ENCODE measurements around the gene ASTN1. TPM values are rescaled to one million over a fixed set of nuclear protein-coding genes. Genes with fewer than 3 reads are reported as not detected.

Gene ASTN1
- total RNA-seq, 1 donor = not detected

- Histone ChIP-seq H3K4me3 (ENCODE audit: low read length) (no peak overlapping the region), H3K27me3 (ENCODE audit: insufficient read depth, low read length) (no peaks in the 10 kb centered on the region), H3K9me3 (ENCODE audit: low read depth, low read length) (no peaks in the 10 kb centered on the region), H3K4me1 (ENCODE audit: insufficient read depth, low read length) (no peaks in the 10 kb centered on the region)
Observed at GRCh38 chr1:177048314-177049069, 116.0 kb downstream of the ASTN1 start.

GRCh38 chr1:177045151-177045550, 119.4 kb downstream of the ASTN1 start:
- no peaks in the 10 kb centered on the region for H3K27me3 ChIP-seq (ENCODE audit: insufficient read depth, low read length)
- H3K4me3 ChIP-seq (ENCODE audit: low read length) = no peak overlapping the region
- H3K4me1 ChIP-seq (ENCODE audit: insufficient read depth, low read length) = no peaks in the 10 kb centered on the region
- H3K9me3 ChIP-seq (ENCODE audit: low read depth, low read length) = no peaks in the 10 kb centered on the region

DNA sequence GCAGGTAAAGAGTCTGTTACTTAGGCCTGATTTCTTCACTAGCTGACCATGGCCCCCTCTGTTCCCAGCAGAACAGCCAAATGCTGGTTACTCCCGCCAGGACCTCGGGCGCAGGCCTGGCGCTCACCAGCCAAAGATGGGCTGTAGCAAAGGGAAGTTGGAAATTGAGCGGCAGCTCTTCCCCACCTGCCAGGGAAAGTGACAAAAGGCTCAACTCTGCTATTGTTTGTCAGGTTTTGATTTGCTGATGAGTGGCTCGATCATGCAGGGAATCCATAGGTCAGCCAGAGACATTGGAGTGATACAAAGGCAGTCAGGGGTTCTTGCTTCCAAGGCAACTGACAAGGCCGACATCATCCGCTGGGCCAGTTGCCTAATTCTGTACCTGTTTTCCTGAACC, 120.1 kb downstream of the ASTN1 start:
- H3K4me1 ChIP-seq (ENCODE audit: insufficient read depth, low read length) = no peaks in the 10 kb centered on the region
- no peaks in the 10 kb centered on the region for H3K27me3 ChIP-seq (ENCODE audit: insufficient read depth, low read length)

DNA sequence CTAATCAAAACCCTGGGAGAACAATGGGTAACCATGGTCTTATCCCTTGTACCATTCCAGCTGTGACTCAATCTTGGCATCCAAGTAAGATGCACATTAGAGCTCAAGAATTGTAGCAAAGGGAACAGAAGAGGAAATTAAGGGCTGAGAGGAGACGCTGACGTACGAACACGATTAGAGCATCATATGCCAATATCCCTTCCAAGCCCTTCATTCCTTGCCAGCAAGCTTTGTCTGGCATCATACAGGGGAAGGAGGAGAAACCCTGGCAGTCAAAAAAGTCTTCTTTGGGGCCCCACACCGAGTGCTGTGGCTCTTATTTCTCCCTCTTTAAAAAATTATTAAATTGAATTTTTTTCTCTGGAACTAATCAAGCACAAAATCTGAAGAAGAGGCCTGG, 120.9 kb downstream of the ASTN1 start:
- no peak overlapping the region for H3K4me3 ChIP-seq (ENCODE audit: low read length)
- H3K4me1 ChIP-seq (ENCODE audit: insufficient read depth, low read length) = no peaks in the 10 kb centered on the region
- H3K9me3 ChIP-seq (ENCODE audit: low read depth, low read length) = no peaks in the 10 kb centered on the region
- H3K27me3 ChIP-seq (ENCODE audit: insufficient read depth, low read length) = no peaks in the 10 kb centered on the region

More for the DNA sequence above, 120.1 kb downstream of the ASTN1 start:
- Histone ChIP-seq H3K9me3 (ENCODE audit: low read depth, low read length) (no peaks in the 10 kb centered on the region), H3K4me3 (ENCODE audit: low read length) (no peak overlapping the region)

DNA sequence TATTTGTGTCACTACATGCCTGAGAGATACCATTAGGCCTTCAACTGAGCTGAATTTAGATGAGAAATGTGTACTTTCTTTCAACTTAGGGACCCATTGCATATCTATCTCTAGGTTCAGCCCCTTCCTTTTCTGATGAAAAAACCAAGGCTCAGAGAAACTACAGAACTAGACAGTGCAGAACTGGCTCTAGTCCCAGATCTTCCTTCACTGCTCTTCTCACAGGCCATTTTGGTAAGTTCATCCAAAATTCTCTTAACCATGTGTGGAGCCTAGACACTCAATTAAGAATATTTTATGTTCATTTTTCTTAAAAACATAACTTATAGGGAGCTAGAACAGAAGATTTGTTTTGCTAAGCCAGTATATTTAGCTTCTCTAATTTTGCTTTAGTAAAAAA, 128.9 kb downstream of the ASTN1 start:
- H3K27me3 ChIP-seq (ENCODE audit: insufficient read depth, low read length) = no peaks in the 10 kb centered on the region
- H3K9me3 ChIP-seq (ENCODE audit: low read depth, low read length) = no peaks in the 10 kb centered on the region
- H3K4me3 ChIP-seq (ENCODE audit: low read length) = no peak overlapping the region
- no peaks in the 10 kb centered on the region for H3K4me1 ChIP-seq (ENCODE audit: insufficient read depth, low read length)

DNA sequence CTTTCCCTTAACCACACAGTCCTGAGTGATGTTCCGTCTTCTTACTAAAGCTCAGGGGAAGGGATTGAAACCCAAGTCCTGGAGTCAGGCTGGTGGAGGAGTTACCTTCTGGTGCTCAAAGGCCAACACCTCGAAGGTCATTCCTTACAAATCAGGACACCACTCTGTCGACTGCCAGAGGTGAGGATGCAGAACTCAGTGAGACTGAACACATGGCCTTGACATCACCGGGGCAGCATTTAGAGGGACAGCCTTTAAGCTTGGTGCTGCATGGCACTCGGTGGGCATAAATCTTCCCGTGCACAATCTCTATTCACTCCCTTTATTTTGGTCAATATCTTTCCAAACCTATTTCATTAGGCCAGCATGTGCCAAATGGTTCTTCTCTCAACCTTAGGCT, 130.9 kb downstream of the ASTN1 start:
- Histone ChIP-seq H3K9me3 (ENCODE audit: low read depth, low read length) (no peaks in the 10 kb centered on the region), H3K27me3 (ENCODE audit: insufficient read depth, low read length) (no peaks in the 10 kb centered on the region), H3K4me1 (ENCODE audit: insufficient read depth, low read length) (no peaks in the 10 kb centered on the region), H3K4me3 (ENCODE audit: low read length) (no peak overlapping the region)

- H3K27me3 ChIP-seq (ENCODE audit: insufficient read depth, low read length) = no peaks in the 10 kb centered on the region
- H3K4me3 ChIP-seq (ENCODE audit: low read length) = no peak overlapping the region
- H3K9me3 ChIP-seq (ENCODE audit: low read depth, low read length) = no peaks in the 10 kb centered on the region
- no peaks in the 10 kb centered on the region for H3K4me1 ChIP-seq (ENCODE audit: insufficient read depth, low read length)
Observed at GRCh38 chr1:177032434-177032833, 132.1 kb downstream of the ASTN1 start.

- Histone ChIP-seq H3K9me3 (ENCODE audit: low read depth, low read length) (no peaks in the 10 kb centered on the region), H3K4me3 (ENCODE audit: low read length) (no peak overlapping the region), H3K4me1 (ENCODE audit: insufficient read depth, low read length) (no peaks in the 10 kb centered on the region), H3K27me3 (ENCODE audit: insufficient read depth, low read length) (no peaks in the 10 kb centered on the region)
Observed at GRCh38 chr1:177024623-177025022, 139.9 kb downstream of the ASTN1 start.

DNA sequence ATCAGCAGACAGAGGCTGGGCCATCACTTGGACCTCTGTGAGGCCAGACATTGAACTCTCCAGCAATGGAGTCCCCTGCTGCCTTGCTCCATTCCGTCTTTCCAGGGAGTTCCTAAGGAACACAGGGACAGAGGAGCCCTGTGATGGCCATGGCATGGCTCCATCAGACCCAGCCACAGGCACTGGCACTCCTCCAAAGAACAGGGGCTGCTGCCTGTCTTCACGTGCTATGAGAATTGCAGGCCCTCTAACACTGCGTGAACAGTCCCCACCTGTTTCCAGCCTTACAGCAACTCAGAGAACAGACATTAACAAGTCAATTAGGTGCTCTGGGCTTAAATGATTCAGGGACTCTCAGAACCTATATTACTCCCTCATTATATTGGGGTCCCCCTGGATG, 140.8 kb downstream of the ASTN1 start:
- H3K4me1 ChIP-seq (ENCODE audit: insufficient read depth, low read length) = no peaks in the 10 kb centered on the region

GRCh38 chr1:177023249-177023648, 141.3 kb downstream of the ASTN1 start:
- no peaks in the 10 kb centered on the region for H3K9me3 ChIP-seq (ENCODE audit: low read depth, low read length)
- no peaks in the 10 kb centered on the region for H3K4me1 ChIP-seq (ENCODE audit: insufficient read depth, low read length)
- no peaks in the 10 kb centered on the region for H3K27me3 ChIP-seq (ENCODE audit: insufficient read depth, low read length)
- H3K4me3 ChIP-seq (ENCODE audit: low read length) = no peak overlapping the region

More for the DNA sequence above, 140.8 kb downstream of the ASTN1 start:
- Histone ChIP-seq H3K27me3 (ENCODE audit: insufficient read depth, low read length) (no peaks in the 10 kb centered on the region), H3K9me3 (ENCODE audit: low read depth, low read length) (no peaks in the 10 kb centered on the region), H3K4me3 (ENCODE audit: low read length) (no peak overlapping the region)

- H3K27me3 ChIP-seq (ENCODE audit: insufficient read depth, low read length) = no peaks in the 10 kb centered on the region
- no peaks in the 10 kb centered on the region for H3K4me1 ChIP-seq (ENCODE audit: insufficient read depth, low read length)
- no peak overlapping the region for H3K4me3 ChIP-seq (ENCODE audit: low read length)
- H3K9me3 ChIP-seq (ENCODE audit: low read depth, low read length) = no peaks in the 10 kb centered on the region
Observed at GRCh38 chr1:177021687-177022086, 142.8 kb downstream of the ASTN1 start.

- Histone ChIP-seq H3K27me3 (ENCODE audit: insufficient read depth, low read length) (no peaks in the 10 kb centered on the region), H3K4me1 (ENCODE audit: insufficient read depth, low read length) (no peaks in the 10 kb centered on the region), H3K4me3 (ENCODE audit: low read length) (no peak overlapping the region), H3K9me3 (ENCODE audit: low read depth, low read length) (no peaks in the 10 kb centered on the region)
Observed at GRCh38 chr1:177020851-177021589, 143.5 kb downstream of the ASTN1 start.

DNA sequence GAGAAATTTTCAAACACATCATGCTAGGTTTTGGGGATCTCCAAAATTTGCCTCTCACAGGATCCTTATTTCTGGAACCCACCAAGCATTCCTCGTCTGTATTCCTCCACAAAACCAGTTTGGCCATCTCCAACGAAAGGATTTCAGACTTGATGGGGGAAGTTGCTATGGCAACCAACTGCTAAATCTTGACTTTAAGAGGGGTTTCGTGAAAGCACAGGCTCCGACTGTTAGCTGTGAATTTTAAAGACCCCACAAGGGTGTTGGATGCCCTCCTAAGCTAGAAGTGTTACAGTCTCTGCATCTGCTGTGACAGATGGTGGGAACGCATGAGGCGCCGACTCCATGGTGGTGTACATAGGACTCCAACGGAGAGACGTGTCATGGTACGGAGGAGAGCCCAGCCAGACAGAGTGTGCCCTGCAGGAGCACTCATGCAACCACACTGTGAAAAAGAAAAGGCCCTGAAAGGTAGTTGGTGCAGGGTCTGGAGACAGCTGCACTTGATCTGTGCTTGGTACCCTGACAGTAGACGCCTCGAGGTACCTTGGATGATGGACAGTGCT, 147.1 kb downstream of the ASTN1 start:
- H3K4me1 ChIP-seq (ENCODE audit: insufficient read depth, low read length) = no peaks in the 10 kb centered on the region

GRCh38 chr1:177014325-177014724, 150.2 kb downstream of the ASTN1 start:
- no peaks in the 10 kb centered on the region for H3K9me3 ChIP-seq (ENCODE audit: low read depth, low read length)
- no peaks in the 10 kb centered on the region for H3K27me3 ChIP-seq (ENCODE audit: insufficient read depth, low read length)
- H3K4me1 ChIP-seq (ENCODE audit: insufficient read depth, low read length) = no peaks in the 10 kb centered on the region
- no peak overlapping the region for H3K4me3 ChIP-seq (ENCODE audit: low read length)

More for the DNA sequence above, 147.1 kb downstream of the ASTN1 start:
- Histone ChIP-seq H3K4me3 (ENCODE audit: low read length) (no peak overlapping the region), H3K9me3 (ENCODE audit: low read depth, low read length) (no peaks in the 10 kb centered on the region), H3K27me3 (ENCODE audit: insufficient read depth, low read length) (no peaks in the 10 kb centered on the region)

- Histone ChIP-seq H3K4me3 (ENCODE audit: low read length) (no peak overlapping the region), H3K4me1 (ENCODE audit: insufficient read depth, low read length) (no peaks in the 10 kb centered on the region), H3K27me3 (ENCODE audit: insufficient read depth, low read length) (no peaks in the 10 kb centered on the region), H3K9me3 (ENCODE audit: low read depth, low read length) (no peaks in the 10 kb centered on the region)
Observed at GRCh38 chr1:177012342-177012925, 152.1 kb downstream of the ASTN1 start.
